Peyer's patch (tissue), 4 donors: ENCODE measurements around the gene TNS3.

ENCODE experiments used
- CTCF ChIP-seq, 6 experiments: fragments of 450-650 bp in 4 of 6; fragments of 200-600 bp in 2 of 6; sonication (generic) in 1 of 6; IDR thresholded peaks; one replicate each; pipeline ENCODE4 v1.5.1; 2017 to 2019; ENCODE audit warnings: antibody characterized with exemption in 6 of 6, mild to moderate bottlenecking in 3 of 6, moderate library complexity in 1 of 6
- POLR2A ChIP-seq, 2 donors: fragments of 450-650 bp; IDR thresholded peaks; one replicate each; pipeline ENCODE4 v1.5.1; 2017; ENCODE audit warnings: antibody characterized with exemption in 2 of 2, mild to moderate bottlenecking in 2 of 2, moderate library complexity in 2 of 2

- TF ChIP-seq POLR2A (IDR thresholded peaks at IDR 0.05) (no peak), CTCF (IDR thresholded peaks at IDR 0.05) (no peak)
Observed at GRCh38 chr7:47503281-47503680, 78.6 kb downstream of the TNS3 start.
